HCT116 (cell line): Measurements from ENCODE around the gene ROR2. TPM values are rescaled to one million over a fixed set of nuclear protein-coding genes. Genes with fewer than 3 reads are reported as not detected.

ENCODE experiments used
- ATAC-seq: fragments of 200-7000 bp; cut with Tn5 transposase; 2 replicates; pipeline ENCODE4 v1.9.1; 2020; ENCODE audit warnings: mild to moderate bottlenecking, moderate library complexity
- BruUV-seq: library from RNA; stranded (reverse); fragments of 400-500 nt; replicated peaks from 2 replicates; lab custom pipeline; 2021; lab: Mats Ljungman, UMichigan
- CTCF ChIA-PET: fragments of 300-600 bp; sonication (Branson Sonifier 250); formaldehyde crosslinking; loops from one replicate; lab custom pipeline; 2021; ENCODE audit warnings: antibody characterized with exemption; lab: Charles Lee
- POLR2A ChIA-PET: fragments of 300-600, 350-600 bp; sonication (Branson Sonifier 250); formaldehyde crosslinking; loops from one replicate; lab custom pipeline; 2021; ENCODE audit warnings: antibody characterized with exemption; lab: Charles Lee
- RAD21 ChIA-PET, 2 experiments: fragments of 300-600 bp; sonication (Branson Sonifier 250); formaldehyde crosslinking; loops; one replicate each; lab custom pipeline; 2023; ENCODE audit warnings: low total read pairs in 2 of 2; ENCODE audit not compliant: uncharacterized antibody in 2 of 2, unreplicated experiment in 2 of 2, low non-redundant PET in 1 of 2; lab: Charles Lee
- DNase-seq: peaks from one replicate; pipeline ENCODE4 v3.0.0-alpha.2; 2010; ENCODE audit warnings: low read depth, low spot score
- H2AFZ ChIP-seq: fragments of 200-600 bp; shearing (Covaris generic), sonication (generic); 2 replicates; pipeline ENCODE4 v1.6.1; 2017; ENCODE audit warnings: low read depth, mixed run types, mixed read lengths, antibody characterized with exemption, low read length; ENCODE audit not compliant: poor library complexity, severe bottlenecking
- H3K27ac ChIP-seq: 2 replicates; pipeline ENCODE4 v1.5.1; 2012; ENCODE audit warnings: low read depth, low read length
- H3K27me3 ChIP-seq: fragments of 200-600 bp; sonication (generic); 2 replicates; pipeline ENCODE4 v1.6.1; 2016; ENCODE audit warnings: mixed run types, low read length, mixed read lengths; ENCODE audit not compliant: insufficient read depth
- H3K36me3 ChIP-seq, 2 experiments: fragments of 200-500 bp in 1 of 2; fragments of 200-600 bp in 1 of 2; sonication (Bioruptor generic) in 1 of 2; sonication (generic) in 1 of 2; 2 replicates each; pipeline versions ENCODE4 v1.5.1 to v1.6.1; 2014 to 2016; ENCODE audit warnings: low read length in 2 of 2, inconsistent platforms in 1 of 2, mixed read lengths in 1 of 2, mixed run types in 1 of 2; ENCODE audit not compliant: insufficient read depth in 2 of 2, control insufficient read depth in 1 of 2
- H3K4me1 ChIP-seq, 2 experiments: fragments of 200-600 bp in 1 of 2; sonication (generic) in 1 of 2; 2 replicates each; pipeline versions ENCODE4 v1.5.1 to v1.6.1; 2012 to 2017; ENCODE audit warnings: low read length in 2 of 2, inconsistent platforms in 1 of 2, mild to moderate bottlenecking in 1 of 2, mixed read lengths in 1 of 2, mixed run types in 1 of 2, moderate library complexity in 1 of 2; ENCODE audit not compliant: insufficient read depth in 2 of 2, control insufficient read depth in 1 of 2
- H3K4me2 ChIP-seq: fragments of 200-600 bp; sonication (generic); 2 replicates; pipeline ENCODE4 v1.6.1; 2017; ENCODE audit warnings: mixed run types, low read length, mixed read lengths
- H3K4me3 ChIP-seq, 2 experiments: fragments of 200-600 bp in 1 of 2; sonication (generic) in 1 of 2; replicated peaks in 1 of 2; 2 replicates each; pipeline ENCODE4 v1.5.1; 2011 to 2016; ENCODE audit warnings: low read length in 2 of 2, control low read depth in 1 of 2, low read depth in 1 of 2, mild to moderate bottlenecking in 1 of 2, mixed read lengths in 1 of 2, mixed run types in 1 of 2
- H3K79me2 ChIP-seq: fragments of 200-600 bp; sonication (generic); 2 replicates; pipeline ENCODE4 v1.6.1; 2017; ENCODE audit warnings: mild to moderate bottlenecking, mixed run types, low read length, moderate library complexity, mixed read lengths; ENCODE audit not compliant: insufficient read depth
- H3K9ac ChIP-seq: fragments of 200-600 bp; sonication (generic); 2 replicates; pipeline ENCODE4 v1.6.1; 2016; ENCODE audit warnings: low read length, mixed read lengths
- H3K9me2 ChIP-seq: fragments of 200-600 bp; sonication (generic), shearing (Covaris generic); 2 replicates; pipeline ENCODE4 v1.6.1; 2017; ENCODE audit warnings: mixed run types, mild to moderate bottlenecking, moderate library complexity; ENCODE audit not compliant: insufficient read depth
- H3K9me3 ChIP-seq, 2 experiments: fragments of 200-500 bp in 1 of 2; fragments of 200-600 bp in 1 of 2; sonication (Bioruptor generic) in 1 of 2; sonication (generic) in 1 of 2; 2 replicates each; pipeline ENCODE4 v1.6.1; 2014 to 2017; ENCODE audit warnings: low read length in 2 of 2, mixed read lengths in 2 of 2, inconsistent platforms in 1 of 2, low read depth in 1 of 2, mild to moderate bottlenecking in 1 of 2, mixed run types in 1 of 2, moderate library complexity in 1 of 2; ENCODE audit not compliant: control insufficient read depth in 1 of 2, insufficient read depth in 1 of 2
- H4K20me1 ChIP-seq: fragments of 200-600 bp; sonication (generic), shearing (Covaris generic); 2 replicates; pipeline ENCODE4 v1.6.1; 2017; ENCODE audit warnings: mixed run types, mild to moderate bottlenecking, moderate library complexity; ENCODE audit not compliant: insufficient read depth
- CEBPB ChIP-seq: IDR thresholded peaks from 2 replicates; pipeline ENCODE4 v1.6.1; 2012; ENCODE audit warnings: low read depth
- EGR1 ChIP-seq: IDR thresholded peaks from 2 replicates; pipeline ENCODE4 v1.6.1; 2012; ENCODE audit warnings: low read depth
- EZH2 ChIP-seq: fragments of 200-600 bp; sonication (generic); IDR thresholded peaks from 2 replicates; pipeline ENCODE4 v1.6.1; 2017; ENCODE audit warnings: antibody characterized with exemption, mixed run types
- FOSL1 ChIP-seq: IDR thresholded peaks from 2 replicates; pipeline ENCODE4 v1.6.1; 2012; ENCODE audit warnings: low read depth
- JUND ChIP-seq: IDR thresholded peaks from 2 replicates; pipeline ENCODE4 v1.6.1; 2012
- POLR2A ChIP-seq: IDR thresholded peaks from 2 replicates; pipeline ENCODE4 v1.7.0; 2011; ENCODE audit warnings: borderline replicate concordance; ENCODE audit not compliant: insufficient read depth, insufficient read length; ENCODE audit errors: extremely low read depth
- POLR2AphosphoS5 ChIP-seq: IDR thresholded peaks from 2 replicates; pipeline ENCODE4 v1.6.1; 2011; ENCODE audit warnings: mild to moderate bottlenecking, low read depth, low read length, moderate library complexity
- RAD21 ChIP-seq: IDR thresholded peaks from 2 replicates; pipeline ENCODE4 v1.6.1; 2012; ENCODE audit warnings: low read depth, mild to moderate bottlenecking
- SIN3A ChIP-seq: IDR thresholded peaks from 2 replicates; pipeline ENCODE4 v1.6.1; 2012; ENCODE audit warnings: low read depth
- TCF7L2 ChIP-seq: IDR thresholded peaks from 2 replicates; pipeline ENCODE4 v1.7.0; 2011; ENCODE audit warnings: borderline replicate concordance, inconsistent platforms; ENCODE audit not compliant: insufficient read depth, insufficient read length; ENCODE audit errors: extremely low read depth
- ZFX ChIP-seq: fragments of 450-650 bp; IDR thresholded peaks from 2 replicates; pipeline ENCODE4 v1.6.1; 2017
- intact Hi-C: fragments of 100-400 bp; cut with micrococcal nuclease; formaldehyde crosslinking; loops from 2 replicates; pipeline ENCODE4 v1.10.0; 2022
- total RNA-seq: library from RNA; stranded (reverse); gene quantifications from one replicate; pipeline ENCODE4 v1.2.1, GENCODE V29; 2021; ENCODE audit not compliant: unreplicated experiment
- TF ChIP-seq, protein P1 (sequence below): IDR thresholded peaks from 2 replicates; pipeline ENCODE4 v1.6.1; 2012
- TF ChIP-seq, protein P2 (sequence below): IDR thresholded peaks from 2 replicates; pipeline ENCODE4 v1.6.1; 2011; ENCODE audit warnings: mild to moderate bottlenecking, low read length, moderate library complexity; ENCODE audit not compliant: insufficient replicate concordance; ENCODE audit errors: extremely low read depth
- TF ChIP-seq, protein P3 (sequence below): IDR thresholded peaks from 2 replicates; pipeline ENCODE4 v1.6.1; 2012

The ROR2 gene
- total RNA-seq, 1 experiment from 2014 or later: 15.7 TPM

DNA sequence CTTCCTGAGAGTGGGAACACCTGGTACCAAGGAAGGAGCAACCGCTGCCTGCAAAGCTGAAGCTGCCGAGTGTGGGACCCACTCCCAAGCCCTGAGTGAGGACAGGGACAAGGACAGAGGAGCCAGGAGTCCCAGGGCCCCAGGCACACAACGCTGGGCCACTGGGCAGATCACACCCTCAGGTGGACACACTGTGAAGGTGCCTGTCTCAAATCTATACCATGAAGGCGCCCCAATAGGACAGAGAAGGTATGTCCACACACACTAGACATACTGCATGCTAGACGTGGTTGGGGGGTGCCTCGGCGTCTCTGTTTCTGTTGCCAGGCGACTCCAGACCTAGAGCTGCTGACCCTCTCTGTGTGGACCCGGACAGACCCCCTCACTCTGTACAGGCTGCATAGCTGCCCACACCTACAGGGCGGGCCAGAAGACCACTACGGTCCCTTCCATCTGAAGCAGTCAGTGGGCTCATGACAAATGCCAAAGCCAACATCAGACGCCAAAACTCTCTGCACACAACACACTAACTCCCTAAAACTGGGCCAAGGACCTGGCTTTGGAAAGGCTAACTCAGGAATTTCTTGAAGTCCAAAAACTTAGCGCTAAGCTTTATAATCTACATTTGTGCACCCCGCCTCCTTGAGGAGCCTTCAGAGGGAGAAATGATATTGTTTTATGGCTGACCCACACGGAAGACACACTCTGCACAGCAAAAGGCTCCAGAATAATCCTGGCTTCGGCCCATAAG lies 60.7 kb downstream of the ROR2 start:
- no peak for DNase-seq
- Histone ChIP-seq H3K79me2 (peaks cover 5% of the 10 kb centered on the region; the same call in 1 of the 2 replicates), H4K20me1 (no peaks in the 10 kb centered on the region), H3K4me1 (no peaks in the 10 kb centered on the region), H3K4me2 (no peak overlapping the region), H3K9ac (no peak overlapping the region), H3K9me3 (no peaks in the 10 kb centered on the region), H3K4me3 (no peak overlapping the region), H3K27me3 (no peaks in the 10 kb centered on the region), H3K36me3 (no peaks in the 10 kb centered on the region), H3K27ac (no peak overlapping the region), H2AFZ (no peak overlapping the region), H3K9me2 (no peaks in the 10 kb centered on the region)
- ChIA-PET CTCF (no interaction called here), POLR2A (no interaction called here), RAD21 (no interaction called here)
- TF ChIP-seq, protein P1, sequence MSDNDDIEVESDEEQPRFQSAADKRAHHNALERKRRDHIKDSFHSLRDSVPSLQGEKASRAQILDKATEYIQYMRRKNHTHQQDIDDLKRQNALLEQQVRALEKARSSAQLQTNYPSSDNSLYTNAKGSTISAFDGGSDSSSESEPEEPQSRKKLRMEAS: no peak
- TF ChIP-seq EGR1: no peak
- no peak for TF ChIP-seq POLR2A
- TF ChIP-seq POLR2AphosphoS5: no peak
- no peak for TF ChIP-seq TCF7L2
- TF ChIP-seq FOSL1: no peak
- TF ChIP-seq SIN3A: no peak
- TF ChIP-seq EZH2: no peak
- TF ChIP-seq CEBPB: no peak
- no peak for TF ChIP-seq RAD21
- TF ChIP-seq JUND: no peak
- TF ChIP-seq ZFX: no peak
- TF ChIP-seq, protein P2, sequence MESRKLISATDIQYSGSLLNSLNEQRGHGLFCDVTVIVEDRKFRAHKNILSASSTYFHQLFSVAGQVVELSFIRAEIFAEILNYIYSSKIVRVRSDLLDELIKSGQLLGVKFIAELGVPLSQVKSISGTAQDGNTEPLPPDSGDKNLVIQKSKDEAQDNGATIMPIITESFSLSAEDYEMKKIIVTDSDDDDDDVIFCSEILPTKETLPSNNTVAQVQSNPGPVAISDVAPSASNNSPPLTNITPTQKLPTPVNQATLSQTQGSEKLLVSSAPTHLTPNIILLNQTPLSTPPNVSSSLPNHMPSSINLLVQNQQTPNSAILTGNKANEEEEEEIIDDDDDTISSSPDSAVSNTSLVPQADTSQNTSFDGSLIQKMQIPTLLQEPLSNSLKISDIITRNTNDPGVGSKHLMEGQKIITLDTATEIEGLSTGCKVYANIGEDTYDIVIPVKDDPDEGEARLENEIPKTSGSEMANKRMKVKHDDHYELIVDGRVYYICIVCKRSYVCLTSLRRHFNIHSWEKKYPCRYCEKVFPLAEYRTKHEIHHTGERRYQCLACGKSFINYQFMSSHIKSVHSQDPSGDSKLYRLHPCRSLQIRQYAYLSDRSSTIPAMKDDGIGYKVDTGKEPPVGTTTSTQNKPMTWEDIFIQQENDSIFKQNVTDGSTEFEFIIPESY: no peak
- TF ChIP-seq, protein P3, sequence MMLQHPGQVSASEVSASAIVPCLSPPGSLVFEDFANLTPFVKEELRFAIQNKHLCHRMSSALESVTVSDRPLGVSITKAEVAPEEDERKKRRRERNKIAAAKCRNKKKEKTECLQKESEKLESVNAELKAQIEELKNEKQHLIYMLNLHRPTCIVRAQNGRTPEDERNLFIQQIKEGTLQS: no peak
- no TSS peak for BruUV-seq
- no peak for ATAC-seq
- intact Hi-C loops: no loop called here
